ENCODE results near the gene ALOX5AP.

Gene ALOX5AP

GRCh38 chr13:30714629-30715371, 20.5 kb upstream of the ALOX5AP start:
- DNase-seq (ENCODE audit: low read depth in 2 of 2) = no peak

- DNase-seq (ENCODE audit: low read depth in 2 of 2) = no peak
These were observed 20.0 kb upstream of the ALOX5AP start for GRCh38 chr13:30715372-30715756.

- no peak for DNase-seq (ENCODE audit: low read depth in 2 of 2)
These were observed 19.5 kb upstream of the ALOX5AP start for GRCh38 chr13:30715837-30716236.

- no peak for DNase-seq (ENCODE audit: low read depth in 2 of 2)
These were observed 16.4 kb upstream of the ALOX5AP start for GRCh38 chr13:30718661-30719524.

GRCh38 chr13:30719525-30719914, 15.8 kb upstream of the ALOX5AP start:
- no peak for DNase-seq (ENCODE audit: low read depth in 2 of 2)

- DNase-seq (ENCODE audit: low read depth in 2 of 2) = no peak
These were observed 15.0 kb upstream of the ALOX5AP start for GRCh38 chr13:30720172-30720869.

DNA sequence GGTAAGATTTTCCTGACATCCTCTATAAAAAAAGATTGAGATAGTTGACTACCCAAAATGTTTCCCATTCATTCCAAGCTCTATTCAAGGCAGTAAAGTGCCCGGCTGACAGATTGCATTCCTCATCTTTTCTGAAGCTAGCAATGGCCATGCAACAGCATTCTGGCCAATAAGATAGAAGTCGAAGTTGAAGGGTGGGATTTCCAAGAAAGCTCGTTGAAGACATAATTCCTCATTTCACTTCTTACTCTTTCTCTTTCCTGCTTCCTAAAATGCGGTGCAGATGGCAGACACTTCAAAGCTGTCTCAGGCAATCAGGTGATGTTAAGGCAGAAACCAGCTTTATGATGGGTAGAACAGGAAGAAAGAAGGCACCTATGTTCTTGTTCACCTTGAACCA, 13.4 kb upstream of the ALOX5AP start:
- no peak for DNase-seq (ENCODE audit: low read depth in 2 of 2)

GRCh38 chr13:30722361-30722760, 13.0 kb upstream of the ALOX5AP start:
- DNase-seq (ENCODE audit: low read depth in 2 of 2) = no peak

DNA sequence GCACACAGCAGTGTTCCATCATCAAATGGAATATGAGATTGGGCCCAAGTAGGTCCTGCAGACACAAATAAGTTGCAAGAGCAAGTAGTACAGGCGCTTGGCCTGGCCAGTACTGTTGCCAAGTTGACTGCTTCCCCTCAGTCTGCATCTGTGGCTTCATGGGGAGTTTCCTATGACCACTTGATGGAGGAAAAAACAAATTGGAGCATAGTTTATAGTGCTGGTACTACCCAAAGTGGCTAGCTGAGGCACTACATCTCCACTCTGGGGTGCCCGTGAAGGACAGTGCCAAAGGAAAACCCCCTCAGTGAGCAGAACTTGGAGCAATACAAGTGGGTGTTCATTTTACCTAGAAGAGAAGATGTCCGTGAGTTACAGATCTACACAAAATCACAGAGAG, 10.6 kb upstream of the ALOX5AP start:
- DNase-seq (ENCODE audit: low read depth in 2 of 2) = no peak

DNA sequence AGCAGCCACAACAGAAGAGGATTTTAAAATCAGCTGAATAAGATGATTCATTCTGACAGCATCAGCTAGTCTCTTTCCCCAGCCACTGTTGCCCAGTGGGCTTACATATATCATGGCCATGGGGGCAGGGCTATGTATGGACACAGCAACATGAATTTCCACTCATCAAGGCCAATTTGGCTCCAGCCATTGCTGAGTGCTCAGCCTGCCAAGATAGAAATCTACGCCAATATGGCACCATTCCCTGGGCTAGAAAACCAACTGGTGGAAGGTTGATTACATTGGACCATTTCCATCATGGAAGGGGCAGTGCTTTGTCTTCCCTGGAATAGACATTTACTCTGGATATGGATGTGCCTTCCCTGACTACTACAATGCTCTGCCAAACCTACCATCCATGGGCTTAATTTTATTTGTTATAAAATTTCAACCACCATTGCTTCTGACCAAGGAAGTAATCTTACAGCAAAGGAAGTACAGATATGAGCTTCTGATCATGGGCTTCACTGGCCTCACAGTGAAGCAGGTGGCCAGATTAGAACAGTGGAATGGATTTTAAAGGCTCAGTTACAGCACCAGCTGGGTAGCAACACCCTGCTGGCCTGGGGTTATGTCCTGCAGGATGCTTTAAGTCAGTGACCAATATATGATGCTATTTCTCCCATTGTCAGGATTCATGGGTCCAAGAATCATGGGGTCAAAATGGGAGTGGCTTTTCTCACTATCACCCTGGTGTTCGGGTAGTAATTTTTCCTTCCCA, 9.8 kb upstream of the ALOX5AP start:
- no peak for DNase-seq (ENCODE audit: low read depth in 2 of 2)

DNA sequence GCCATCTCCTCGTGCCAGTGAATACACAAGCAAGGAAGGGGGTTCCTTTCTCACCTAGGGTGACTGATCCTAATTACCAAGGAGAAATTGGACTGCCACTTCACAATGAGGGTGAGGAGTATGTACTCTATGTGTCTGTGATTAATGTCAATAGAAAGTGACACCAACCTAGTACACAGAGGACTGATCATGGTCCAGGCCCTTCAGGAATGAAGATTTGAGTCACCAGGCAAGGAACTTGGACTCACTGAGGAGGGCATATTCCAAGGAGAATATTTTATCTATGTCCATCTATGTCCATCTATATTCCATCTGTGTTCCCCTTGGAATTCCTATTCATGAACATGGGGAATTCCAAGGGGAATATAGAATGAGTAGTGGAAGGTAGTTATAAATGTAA, 9.2 kb upstream of the ALOX5AP start:
- DNase-seq (ENCODE audit: low read depth in 2 of 2) = no peak

DNA sequence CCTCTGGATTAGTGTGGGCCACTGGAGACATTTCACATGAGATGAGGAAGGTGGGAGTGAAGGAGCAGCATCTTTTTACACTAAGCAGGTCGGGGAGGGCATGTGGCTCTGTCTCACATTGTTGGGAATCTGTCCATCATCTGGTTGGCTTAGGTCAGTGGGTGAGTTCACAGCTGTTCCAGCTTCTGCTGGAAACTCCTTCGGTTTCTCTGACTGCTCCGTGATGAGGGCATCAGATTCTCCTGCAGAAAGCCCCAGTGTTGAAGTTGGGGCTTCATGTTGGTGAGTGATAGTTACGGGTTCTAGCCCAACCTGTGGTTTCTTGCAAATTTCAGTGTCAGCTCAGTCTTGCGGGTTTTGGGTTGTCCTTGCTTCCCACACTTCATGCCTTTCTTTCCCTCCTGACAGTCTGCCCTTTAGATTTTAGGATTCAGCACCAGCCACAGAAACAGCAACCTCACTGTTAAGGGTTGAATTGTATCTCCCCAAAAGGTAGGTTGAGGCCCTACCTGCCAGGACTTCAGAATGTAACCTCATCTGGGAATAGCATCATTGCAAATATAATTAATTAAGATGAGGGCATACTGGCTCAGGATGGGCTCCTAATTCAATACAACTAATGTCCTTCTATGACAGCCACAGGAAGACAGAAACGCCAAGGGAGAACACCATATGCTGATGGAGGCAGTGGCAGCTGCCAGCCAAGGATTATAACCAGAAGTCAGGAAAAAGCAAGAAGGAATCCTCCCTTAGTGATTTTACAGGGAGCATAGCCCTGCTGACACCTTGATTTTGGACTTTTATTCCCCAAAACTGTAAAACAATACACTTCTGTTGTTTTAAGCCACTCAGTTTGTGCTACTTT, 7.6 kb upstream of the ALOX5AP start:
- no peak for DNase-seq (ENCODE audit: low read depth in 2 of 2)

DNA sequence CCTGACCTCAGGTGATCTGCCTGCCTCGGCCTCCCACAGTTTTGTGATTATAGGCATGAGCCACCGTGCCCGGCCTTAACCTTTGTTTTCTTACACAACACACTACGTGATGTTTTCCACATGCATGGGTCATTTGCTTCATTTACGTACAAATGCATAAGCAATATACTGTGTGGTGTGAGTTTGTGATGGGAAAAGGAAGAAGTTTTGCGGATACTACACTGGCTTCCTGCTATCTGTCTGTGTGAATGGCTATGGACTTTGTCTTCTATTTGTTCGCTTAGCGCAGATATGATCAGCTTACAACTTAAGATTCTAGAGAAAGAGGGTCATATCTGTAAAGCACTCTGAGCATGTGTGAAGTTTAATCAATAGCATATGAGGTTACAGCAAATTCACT, 5.5 kb upstream of the ALOX5AP start:
- DNase-seq (ENCODE audit: low read depth in 2 of 2) = no peak

- no peak for DNase-seq (ENCODE audit: low read depth in 2 of 2)
These were observed 4.8 kb upstream of the ALOX5AP start for GRCh38 chr13:30730526-30730925.

DNA sequence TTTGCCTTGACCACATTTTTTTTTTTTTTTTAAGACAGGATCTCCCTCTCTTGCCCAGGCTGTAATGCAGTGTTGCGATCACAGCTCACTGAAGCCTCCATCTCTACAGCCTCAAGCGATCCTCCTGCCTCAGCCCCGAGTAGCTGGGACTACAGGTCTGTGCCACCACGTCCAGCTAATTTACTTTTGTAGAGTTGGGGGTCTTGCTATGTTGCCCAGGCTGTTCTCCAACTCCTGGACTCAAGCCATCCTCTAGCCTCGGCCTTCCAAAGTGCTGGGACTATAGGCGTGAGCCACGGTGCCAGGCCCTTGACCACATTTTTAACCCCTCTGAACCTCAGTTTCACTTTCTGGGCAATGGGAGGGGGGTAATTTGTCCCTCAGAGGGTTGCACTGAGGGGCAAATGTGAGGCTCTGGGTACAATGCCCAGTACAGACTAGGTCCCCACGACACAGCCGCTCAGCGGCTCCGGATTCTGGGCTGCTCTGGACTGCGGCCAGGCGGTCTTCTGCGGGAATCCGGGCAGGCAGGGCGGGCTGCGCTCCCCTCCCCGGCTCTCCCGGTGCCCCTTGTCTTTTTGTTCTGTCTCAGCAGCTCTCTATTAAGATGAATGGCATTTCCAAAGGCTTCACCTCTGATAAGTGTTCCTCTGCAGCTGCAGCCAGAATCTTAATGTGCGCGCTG, 3.8 kb upstream of the ALOX5AP start:
- no peak for DNase-seq (ENCODE audit: low read depth in 2 of 2)

DNA sequence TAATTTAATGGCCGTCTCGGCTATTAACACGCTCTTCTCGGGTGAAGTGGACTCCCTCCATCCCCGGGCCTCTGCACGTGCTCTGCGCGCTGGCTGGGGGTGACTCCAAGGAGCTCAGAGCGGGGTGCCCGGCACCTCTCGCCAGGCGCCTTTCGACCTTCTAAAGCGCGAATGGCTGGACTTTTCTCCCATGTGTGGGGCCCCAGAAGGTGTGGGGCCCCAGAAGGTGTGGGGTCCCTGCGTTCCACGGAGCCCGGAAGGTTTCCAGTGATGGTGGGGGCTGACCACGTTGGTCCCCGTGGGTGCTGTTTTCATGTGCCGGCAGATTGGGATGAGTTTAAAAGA, 3.3 kb upstream of the ALOX5AP start:
- DNase-seq (ENCODE audit: low read depth in 2 of 2) = no peak

GRCh38 chr13:30734439-30734838, 904 bp upstream of the ALOX5AP start:
- DNase-seq (ENCODE audit: low read depth in 2 of 2) = no peak

GRCh38 chr13:30735872-30736175, 481 bp downstream of the ALOX5AP start:
- DNase-seq (ENCODE audit: low read depth in 2 of 2) = no peak

DNA sequence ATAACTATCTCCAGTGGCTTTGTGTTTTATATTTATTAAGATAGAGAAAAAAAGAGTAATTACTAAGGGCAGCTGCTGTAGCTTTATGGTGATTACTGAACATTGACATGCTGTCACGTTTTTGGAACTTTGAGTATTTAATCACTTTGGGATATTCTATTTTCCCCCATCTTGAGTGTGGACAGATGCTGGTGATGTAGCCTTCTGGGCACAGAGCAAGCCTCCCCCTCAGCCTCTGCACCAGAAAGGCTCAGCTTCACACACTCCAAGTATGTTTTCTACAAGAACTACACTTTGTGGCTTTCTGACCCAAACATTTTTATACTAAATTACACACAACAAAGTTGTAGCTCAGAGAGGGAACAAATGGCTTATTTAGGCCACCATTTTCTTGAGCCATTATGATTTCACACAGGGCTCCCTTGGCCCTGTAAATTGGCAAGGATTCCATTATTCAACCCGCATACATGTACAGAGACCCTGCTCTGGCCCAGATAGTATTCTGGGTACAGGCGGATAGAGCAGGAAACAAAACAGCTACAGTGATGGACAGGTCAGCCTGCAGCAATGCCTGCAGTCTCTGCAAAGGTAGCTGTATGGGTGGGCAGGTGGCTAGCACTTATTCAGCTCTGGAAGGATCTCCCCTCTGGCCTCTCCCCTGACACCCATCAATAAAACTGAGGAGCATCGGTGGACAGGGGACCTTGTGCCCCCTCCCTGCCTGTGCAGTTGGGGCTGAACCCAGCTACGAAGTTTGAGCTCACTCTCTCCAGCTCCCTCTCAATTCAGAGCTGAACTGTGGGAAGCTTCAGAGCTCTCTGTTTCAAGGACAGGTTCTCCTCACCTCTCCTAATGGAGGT, 1.3 kb downstream of the ALOX5AP start:
- no peak for DNase-seq (ENCODE audit: low read depth in 2 of 2)

All from stimulated activated CD8-positive, alpha-beta memory T cell treated with anti-CD3 and anti-CD28 coated beads, Interleukin-2, amount 100 ng/mL, for 1 hour (primary cell).